Type B pancreatic cell (in vitro differentiated cells): ENCODE measurements around the gene CPED1. TPM values are rescaled to one million over a fixed set of nuclear protein-coding genes. Genes with fewer than 3 reads are reported as not detected.

Source experiments
- DNase-seq: peaks from one replicate; pipeline ENCODE4 v3.0.0; 2021; ENCODE audit warnings: mixed read lengths; ENCODE audit not compliant: unreplicated experiment; ENCODE audit errors: extremely low spot score
- H3K27ac Mint-ChIP-seq: 2 replicates; pipeline ENCODE4 v1.8.0; 2021; ENCODE audit warnings: mild to moderate bottlenecking, mixed read lengths
- H3K27me3 Mint-ChIP-seq: 2 replicates; pipeline ENCODE4 v1.8.0; 2021; ENCODE audit warnings: mixed read lengths
- H3K36me3 Mint-ChIP-seq: 2 replicates; pipeline ENCODE4 v1.8.0; 2021; ENCODE audit warnings: mixed read lengths
- H3K4me1 Mint-ChIP-seq: one replicate; pipeline ENCODE4 v1.8.0; 2021; ENCODE audit warnings: mixed read lengths; ENCODE audit not compliant: unreplicated experiment
- H3K4me3 Mint-ChIP-seq: 2 replicates; pipeline ENCODE4 v1.8.0; 2021; ENCODE audit warnings: mild to moderate bottlenecking, mixed read lengths
- H3K9me3 Mint-ChIP-seq: 2 replicates; pipeline ENCODE4 v1.8.0; 2021; ENCODE audit warnings: mixed read lengths
- CTCF ChIP-seq: fragments of 200-600 bp; sonication (generic); conservative IDR thresholded peaks from 2 replicates; pipeline ENCODE4 v1.5.0; 2021; ENCODE audit warnings: antibody characterized with exemption, mild to moderate bottlenecking
- total RNA-seq: library from RNA; stranded (reverse); gene quantifications from 2 replicates; pipeline ENCODE4 v1.2.1, GENCODE V29; 2021; ENCODE audit warnings: low replicate concordance

CPED1 gene
- total RNA-seq, 1 donor from 2014 or later, result 45.4 TPM

- Mint-ChIP-seq H3K27ac (no peak overlapping the region), H3K9me3 (peaks cover 4% of the 10 kb centered on the region), H3K27me3 (no peaks in the 10 kb centered on the region), H3K36me3 (peaks cover 8% of the 10 kb centered on the region), H3K4me3 (no peak overlapping the region), H3K4me1 (no peaks in the 10 kb centered on the region)
- TF ChIP-seq CTCF, result no peak
- no peak for DNase-seq
Observed at GRCh38 chr7:121259826-121260225, 271.3 kb downstream of the CPED1 start.

GRCh38 chr7:121261207-121261884 is 272.8 kb downstream of the CPED1 start:
- TF ChIP-seq CTCF, result no peak
- Mint-ChIP-seq H3K9me3 (no peaks in the 10 kb centered on the region), H3K27ac (no peak overlapping the region), H3K36me3 (no peaks in the 10 kb centered on the region), H3K4me1 (no peaks in the 10 kb centered on the region), H3K4me3 (no peak overlapping the region), H3K27me3 (no peaks in the 10 kb centered on the region)
- no peak for DNase-seq

- H3K4me1 Mint-ChIP-seq, result no peaks in the 10 kb centered on the region
- H3K4me3 Mint-ChIP-seq, result no peak overlapping the region
- no peak for TF ChIP-seq CTCF
- H3K27me3 Mint-ChIP-seq, result no peaks in the 10 kb centered on the region
- H3K27ac Mint-ChIP-seq, result no peak overlapping the region
- H3K9me3 Mint-ChIP-seq, result no peaks in the 10 kb centered on the region
- no peaks in the 10 kb centered on the region for H3K36me3 Mint-ChIP-seq
- no peak for DNase-seq
Observed at GRCh38 chr7:121262221-121262620, 273.7 kb downstream of the CPED1 start.

GRCh38 chr7:121262969-121263368 is 274.5 kb downstream of the CPED1 start:
- Mint-ChIP-seq H3K36me3 (no peaks in the 10 kb centered on the region), H3K9me3 (no peaks in the 10 kb centered on the region), H3K4me3 (no peak overlapping the region), H3K27ac (no peak overlapping the region), H3K4me1 (no peaks in the 10 kb centered on the region), H3K27me3 (no peaks in the 10 kb centered on the region)
- DNase-seq, result no peak
- no peak for TF ChIP-seq CTCF

- DNase-seq, result no peak
- H3K36me3 Mint-ChIP-seq, result peaks cover 8% of the 10 kb centered on the region
- H3K27ac Mint-ChIP-seq, result no peak overlapping the region
- H3K4me1 Mint-ChIP-seq, result no peaks in the 10 kb centered on the region
- no peaks in the 10 kb centered on the region for H3K27me3 Mint-ChIP-seq
- no peaks in the 10 kb centered on the region for H3K9me3 Mint-ChIP-seq
- no peak for TF ChIP-seq CTCF
- H3K4me3 Mint-ChIP-seq, result no peak overlapping the region
Observed at GRCh38 chr7:121266307-121266894, 277.9 kb downstream of the CPED1 start.
